HG02970 (cell line): ENCODE data around the gene GRSF1.
"Not testable (repeated sequence)": the region's sequence is repeated elsewhere in the genome, so short reads cannot be mapped to it uniquely, and the experiment has no call there.

Experiments
- ATAC-seq: cut with Tn5 transposase; IDR thresholded peaks from one replicate; pipeline ENCODE4 v1.9.1; 2021; ENCODE audit warnings: mild to moderate bottlenecking, moderate library complexity, moderate number of reproducible peaks; ENCODE audit not compliant: unreplicated experiment, low FRiP score

GRSF1 gene

GRCh38 chr4:70836081-70836480 is 3.6 kb downstream of the GRSF1 start:
- ATAC-seq: no peak

GRCh38 chr4:70833675-70834074 is 6.0 kb downstream of the GRSF1 start:
- no peak for ATAC-seq

GRCh38 chr4:70831293-70831692 is 8.4 kb downstream of the GRSF1 start:
- ATAC-seq: no peak

GRCh38 chr4:70830054-70830453 is 9.6 kb downstream of the GRSF1 start:
- ATAC-seq: no peak

- no peak for ATAC-seq
These were observed 10.2 kb downstream of the GRSF1 start for GRCh38 chr4:70829492-70829891.

- no peak for ATAC-seq
These were observed 10.7 kb downstream of the GRSF1 start for GRCh38 chr4:70829015-70829414.

GRCh38 chr4:70818921-70819320 is 20.8 kb downstream of the GRSF1 start:
- no peak for ATAC-seq

GRCh38 chr4:70818173-70818855 is 21.4 kb downstream of the GRSF1 start:
- no peak for ATAC-seq

GRCh38 chr4:70816894-70817293 is 22.8 kb downstream of the GRSF1 start:
- no peak for ATAC-seq

- no peak for ATAC-seq
These were observed 24.3 kb downstream of the GRSF1 start for GRCh38 chr4:70815370-70815769.

- no peak for ATAC-seq
These were observed 31.5 kb downstream of the GRSF1 start for GRCh38 chr4:70808151-70808550.

- ATAC-seq: no peak
These were observed 36.6 kb downstream of the GRSF1 start for GRCh38 chr4:70802928-70803580.

GRCh38 chr4:70801265-70801809 is 38.4 kb downstream of the GRSF1 start:
- no peak for ATAC-seq

GRCh38 chr4:70793626-70794025 is 46.1 kb downstream of the GRSF1 start:
- no peak for ATAC-seq

GRCh38 chr4:70788733-70789132 is 51.0 kb downstream of the GRSF1 start:
- ATAC-seq: no peak

GRCh38 chr4:70787496-70787895 is 52.2 kb downstream of the GRSF1 start:
- ATAC-seq: no peak

- ATAC-seq: no peak
These were observed 56.6 kb downstream of the GRSF1 start for GRCh38 chr4:70783096-70783495.

GRCh38 chr4:70778888-70779422 is 60.7 kb downstream of the GRSF1 start:
- ATAC-seq: no peak

GRCh38 chr4:70772929-70773555 is 66.6 kb downstream of the GRSF1 start:
- ATAC-seq: no peak

GRCh38 chr4:70769396-70769795 is 70.3 kb downstream of the GRSF1 start:
- ATAC-seq: not testable (repeated sequence)

GRCh38 chr4:70768301-70768948 is 71.3 kb downstream of the GRSF1 start:
- no peak for ATAC-seq
